ENCODE data around the gene CLPSL1.

CLPSL1 gene

GRCh38 chr6:35759426-35759825, 21.4 kb upstream of the CLPSL1 start:
- no peak for DNase-seq

DNA sequence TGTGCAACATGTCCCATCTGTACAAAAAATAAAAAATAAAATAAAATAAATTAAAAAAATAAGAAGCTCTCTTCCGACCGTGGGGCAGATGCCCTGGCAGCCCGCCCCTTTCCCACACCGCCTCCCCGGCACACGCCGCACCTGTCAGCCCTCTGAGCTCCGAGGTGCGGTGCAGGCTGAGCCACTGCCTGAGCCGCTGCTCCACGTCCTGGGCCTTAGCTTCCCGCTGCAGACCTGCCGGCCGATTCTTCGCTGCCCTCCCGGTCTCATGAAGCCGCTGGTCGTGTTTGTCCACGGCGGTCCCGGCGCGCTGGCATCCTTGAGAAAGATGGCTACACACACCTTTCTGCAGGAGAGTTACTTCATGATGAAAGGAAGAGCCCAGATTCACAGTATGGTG, 15.1 kb upstream of the CLPSL1 start:
- DNase-seq, result no peak

- DNase-seq, result no peak
Measured at GRCh38 chr6:35769211-35769610, 11.6 kb upstream of the CLPSL1 start.

- no peak for DNase-seq
Measured at GRCh38 chr6:35771343-35771627, 9.5 kb upstream of the CLPSL1 start.

- no peak for DNase-seq
Measured at GRCh38 chr6:35774116-35774794, 6.6 kb upstream of the CLPSL1 start.

DNA sequence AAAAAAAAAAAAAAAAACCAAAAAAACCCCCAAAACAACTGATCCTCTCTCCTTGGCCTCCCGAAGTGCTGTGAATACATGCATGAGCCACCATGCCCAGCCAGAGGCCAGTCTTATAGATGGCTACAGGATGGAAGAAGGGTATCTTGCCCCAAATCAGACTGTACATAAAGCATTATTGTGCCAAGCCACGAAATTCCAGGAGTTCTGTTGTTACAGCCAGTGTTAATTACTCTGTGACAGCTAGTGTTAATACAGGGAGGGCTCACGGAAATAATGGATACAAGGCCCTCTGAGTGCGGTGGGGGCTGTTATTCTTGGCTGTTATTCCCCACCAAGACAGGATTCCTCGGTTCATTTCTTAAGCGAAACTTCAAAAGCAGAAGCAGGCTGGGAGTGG, 5.8 kb upstream of the CLPSL1 start:
- no peak for DNase-seq

GRCh38 chr6:35776364-35777215, 4.2 kb upstream of the CLPSL1 start, which contains the start of gene CLPSL2:
Gene CLPSL2, plus strand, starts transcription at chr6:35776598. Its CDS starts 21 bp downstream, at chr6:35776619.
- DNase-seq, result no peak

- DNase-seq, result no peak
Measured at GRCh38 chr6:35777356-35778102, 3.3 kb upstream of the CLPSL1 start.

DNA sequence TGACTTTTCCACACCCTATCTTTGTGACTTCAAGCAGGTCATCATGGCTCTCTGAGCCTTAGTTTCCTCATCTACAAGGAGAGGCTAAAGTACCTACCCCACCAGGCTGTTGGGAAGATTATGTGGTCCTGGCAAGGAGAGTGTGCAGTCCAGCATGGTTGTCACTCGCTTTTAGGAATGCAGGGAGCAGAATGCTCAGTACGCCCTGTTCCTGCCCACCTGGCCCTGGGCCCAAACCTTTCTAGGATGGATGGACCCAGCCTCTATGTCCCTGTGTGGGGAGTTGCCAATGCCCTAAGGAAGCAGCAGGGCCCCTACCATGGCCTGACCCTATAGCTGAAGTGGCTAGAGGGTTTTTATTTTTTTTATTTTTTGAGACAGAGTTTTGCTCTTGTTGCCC, 2.4 kb upstream of the CLPSL1 start:
- DNase-seq, result no peak

DNA sequence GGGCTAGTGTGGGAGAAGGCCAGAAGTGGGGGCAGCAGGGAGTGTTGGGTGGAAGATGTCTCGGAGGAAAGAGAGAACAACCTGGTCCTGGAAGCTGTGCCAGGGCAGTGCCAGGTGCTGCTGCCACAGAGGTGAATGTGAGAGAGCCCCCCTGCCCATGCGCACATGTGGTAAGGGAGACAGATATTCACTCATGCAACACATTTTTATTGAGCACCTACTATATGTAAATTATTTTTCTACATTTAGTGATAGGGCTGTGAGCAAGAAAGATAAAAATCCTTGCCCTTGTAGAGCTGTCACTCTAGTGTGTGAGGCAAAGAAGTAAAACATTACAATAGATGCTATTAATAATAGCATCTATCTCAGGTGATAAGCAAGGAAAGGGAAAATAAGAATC, 471 bp downstream of the CLPSL1 start:
- no peak for DNase-seq

- DNase-seq, result no peak
Measured at GRCh38 chr6:35782424-35782823, 1.6 kb downstream of the CLPSL1 start.

DNA sequence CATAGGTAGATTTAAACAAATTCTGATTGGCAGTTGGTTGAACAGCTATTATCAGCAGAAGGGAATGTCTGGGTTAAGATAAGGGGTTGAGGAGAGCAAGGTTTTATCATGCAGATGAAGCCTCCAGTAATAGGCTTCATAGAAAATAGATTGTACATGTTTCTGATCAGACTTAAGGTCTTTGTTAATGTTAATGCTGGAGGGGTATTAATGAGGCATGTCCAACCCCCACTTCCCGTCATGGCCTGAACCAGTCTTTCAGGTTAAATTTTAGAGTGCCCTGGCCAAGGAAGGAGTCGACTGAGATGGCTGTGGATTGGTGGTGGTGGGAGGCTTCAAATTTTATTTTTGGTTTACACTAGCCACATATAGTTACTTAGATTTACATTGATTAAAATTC, 3.4 kb downstream of the CLPSL1 start:
- no peak for DNase-seq

GRCh38 chr6:35786272-35786671, 5.5 kb downstream of the CLPSL1 start:
- no peak for DNase-seq

GRCh38 chr6:35786810-35787209, 6.0 kb downstream of the CLPSL1 start:
- no peak for DNase-seq

GRCh38 chr6:35787266-35788218, 6.7 kb downstream of the CLPSL1 start:
- DNase-seq, result no peak

- DNase-seq, result no peak
Measured at GRCh38 chr6:35788423-35788982, 7.7 kb downstream of the CLPSL1 start.

GRCh38 chr6:35790683-35791082, 9.9 kb downstream of the CLPSL1 start:
- no peak for DNase-seq

GRCh38 chr6:35794536-35795452, 14.0 kb downstream of the CLPSL1 start:
- DNase-seq, result no peak

GRCh38 chr6:35795453-35796071, 14.7 kb downstream of the CLPSL1 start:
- no peak for DNase-seq

- no peak for DNase-seq
Measured at GRCh38 chr6:35796236-35796635, 15.4 kb downstream of the CLPSL1 start.

Data from NCI-H187 treated with DMSO at 0.1 percent for 48 hours (cell line).